ENCODE data around the gene ZNF678.

DNA sequence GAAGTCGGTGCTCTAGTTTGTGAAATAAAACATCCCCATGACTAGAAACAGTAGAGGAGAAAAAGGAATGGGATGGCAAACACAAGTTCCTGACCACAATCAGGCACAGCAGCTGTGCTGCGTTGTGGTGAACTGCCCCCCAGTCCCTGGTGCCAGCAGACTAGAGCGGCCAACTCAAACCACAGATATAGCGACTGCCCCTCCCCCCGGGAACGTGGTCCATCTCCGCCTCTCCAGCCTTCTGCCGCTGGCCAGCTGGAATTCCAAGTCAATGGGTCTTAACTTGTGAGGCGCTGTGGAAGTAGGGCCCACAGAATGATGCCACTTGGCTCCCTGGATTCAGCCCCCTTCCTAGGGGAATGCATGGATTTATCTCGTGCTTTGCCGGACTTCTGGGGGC, 41.6 kb upstream of the ZNF678 start:
- TF ChIP-seq EZH2phosphoT487 (IDR thresholded peaks at IDR 0.05; ENCODE audit: borderline replicate concordance, low read length): no peak
- TF ChIP-seq, protein P1, sequence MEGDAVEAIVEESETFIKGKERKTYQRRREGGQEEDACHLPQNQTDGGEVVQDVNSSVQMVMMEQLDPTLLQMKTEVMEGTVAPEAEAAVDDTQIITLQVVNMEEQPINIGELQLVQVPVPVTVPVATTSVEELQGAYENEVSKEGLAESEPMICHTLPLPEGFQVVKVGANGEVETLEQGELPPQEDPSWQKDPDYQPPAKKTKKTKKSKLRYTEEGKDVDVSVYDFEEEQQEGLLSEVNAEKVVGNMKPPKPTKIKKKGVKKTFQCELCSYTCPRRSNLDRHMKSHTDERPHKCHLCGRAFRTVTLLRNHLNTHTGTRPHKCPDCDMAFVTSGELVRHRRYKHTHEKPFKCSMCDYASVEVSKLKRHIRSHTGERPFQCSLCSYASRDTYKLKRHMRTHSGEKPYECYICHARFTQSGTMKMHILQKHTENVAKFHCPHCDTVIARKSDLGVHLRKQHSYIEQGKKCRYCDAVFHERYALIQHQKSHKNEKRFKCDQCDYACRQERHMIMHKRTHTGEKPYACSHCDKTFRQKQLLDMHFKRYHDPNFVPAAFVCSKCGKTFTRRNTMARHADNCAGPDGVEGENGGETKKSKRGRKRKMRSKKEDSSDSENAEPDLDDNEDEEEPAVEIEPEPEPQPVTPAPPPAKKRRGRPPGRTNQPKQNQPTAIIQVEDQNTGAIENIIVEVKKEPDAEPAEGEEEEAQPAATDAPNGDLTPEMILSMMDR (IDR thresholded peaks at IDR 0.05; ENCODE audit: low read depth, low read length, poor library complexity, severe bottlenecking): no peak

All from DOHH2 (cell line).